Heart left ventricle (tissue), 16 donors: ENCODE measurements around the gene MYBPC2. TPM values are rescaled to one million over a fixed set of nuclear protein-coding genes. Genes with fewer than 3 reads are reported as not detected.

Experiments
- ATAC-seq, 4 donors: fragments of 200-7000 bp; cut with Tn5 transposase; one replicate each; pipeline ENCODE4 v1.9.1; 2020 to 2022; ENCODE audit warnings: moderate library complexity in 4 of 4, mild to moderate bottlenecking in 3 of 4, moderate number of reproducible peaks in 1 of 4
- DNase-seq, 5 donors: peaks; one replicate each; pipeline ENCODE4 v3.0.0-alpha.2; 2020
- H3K27ac ChIP-seq, 12 donors: fragments of 200-600 bp; sonication (generic) in 4 of 12; one replicate each; pipeline versions ENCODE4 v1.5.0 to v1.8.0; 2016 to 2022; ENCODE audit warnings: mild to moderate bottlenecking in 2 of 12
- H3K27me3 ChIP-seq, 9 donors: fragments of 200-600 bp; sonication (generic) in 2 of 9; one replicate each; pipeline versions ENCODE4 v1.5.1 to v1.8.0; 2016 to 2022; ENCODE audit warnings: mild to moderate bottlenecking in 3 of 9
- H3K36me3 ChIP-seq, 9 donors: fragments of 200-600 bp; sonication (generic) in 2 of 9; one replicate each; pipeline versions ENCODE4 v1.5.0 to v1.8.0; 2018 to 2022; ENCODE audit warnings: mild to moderate bottlenecking in 2 of 9
- H3K4me1 ChIP-seq, 12 donors: fragments of 200-600 bp; sonication (generic) in 4 of 12; one replicate each; pipeline versions ENCODE4 v1.5.0 to v1.8.0; 2016 to 2022; ENCODE audit warnings: mild to moderate bottlenecking in 3 of 12
- H3K4me3 ChIP-seq, 12 donors: fragments of 200-600 bp; sonication (generic) in 4 of 12; one replicate each; pipeline versions ENCODE4 v1.5.0 to v1.8.0; 2017 to 2022; ENCODE audit warnings: mild to moderate bottlenecking in 9 of 12, moderate library complexity in 4 of 12
- H3K9me3 ChIP-seq, 12 donors: fragments of 200-600 bp; sonication (generic) in 4 of 12; one replicate each; pipeline versions ENCODE4 v1.5.0 to v1.8.0; 2016 to 2022; ENCODE audit warnings: mild to moderate bottlenecking in 1 of 12
- POLR2A ChIP-seq, 2 donors: fragments of 450-650 bp; IDR thresholded peaks; one replicate each; pipeline ENCODE4 v1.6.1; 2017; ENCODE audit warnings: antibody characterized with exemption in 2 of 2, mild to moderate bottlenecking in 2 of 2, moderate library complexity in 2 of 2
- WGBS, 4 donors: extraction: QIAGEN DNeasy Blood & Tissue Kit in 2 of 4; methylation state at CpG; one replicate each; pipeline versions ENCODE4 v1.1.5 to v1.1.7; 2013 to 2018; 5-methylcytosine and 5-hydroxymethylcytosine counted together
- intact Hi-C, 10 donors: fragments of 100-400 bp; cut with DNase I; formaldehyde crosslinking; loops; one replicate each; pipeline versions ENCODE4 v1.11.1 to v1.14.2; 2022
- polyA plus RNA-seq, 2 donors: library from polyadenylated mRNA; stranded (reverse); fragments of 200-250 nt; gene quantifications; one replicate each; pipeline ENCODE4 v1.2.3, GENCODE V29; 2013
- total RNA-seq, 9 donors: library from RNA; depleted of rRNA in 2 of 9; stranded (reverse); fragments of >200 nt in 2 of 9; fragmentation: NEBNext Ultra II Directional in 3 of 9; extraction: Animal tissue kit (Norgen Biotek cat#: 25700) in 3 of 9; gene quantifications; one replicate each; pipeline versions ENCODE4 v1.1.0 to v1.2.4, GENCODE V29; 2016 to 2023
- TF ChIP-seq, protein P1 (sequence below), 12 donors: fragments of 200-600 bp; sonication (generic) in 4 of 12; IDR thresholded peaks; one replicate each; pipeline versions ENCODE4 v1.5.0 to v1.8.0; 2018 to 2022; ENCODE audit warnings: antibody characterized with exemption in 12 of 12, mild to moderate bottlenecking in 5 of 12
- donor health status: ischemic (EF 13 %, LVEDD 7.1; RV severe dilation, severe dysfunction).
- donor health status: healthy with polysubstance abuse.
- donor health status: DM: no; HTN: yes; CAD: no.
- donor health status: DM: no; HTN: no; CAD: no.
- donor health status: ischemic (EF 25% LVEDD 6.9; RV normal size, moderate dysfunction).
- donor health status: ischemic (EF 25% LVEDD 5.7; RV mildly dilated, moderate dysfunction).
- donor health status: healthy.
- donor health status: DM: yes; HTN: yes; CAD: no.
- donor health status: ischemic (EF 35%, LVEDD 5.7; RV mildly dilated, moderate dysfunction).
- donor health status: nonischemic (EF 11% LVEDD 7.7; RV severe dilation, severe dysfunction).
- donor health status: DM: yes; HTN: yes; CAD: no.
- donor health status: PGD.
- donor health status: ischemic (EF 29% LVEDD 5.4; RV normal size, mild dysfunction).
- donor health status: nonischemic (EF 23%, LVEDD 6.1; RV moderate dilation, normal function).

MYBPC2 gene
- total and polyA plus RNA-seq, 11 donors = 0.09 to 0.35 (median 0.28) TPM; not detected in 8

DNA sequence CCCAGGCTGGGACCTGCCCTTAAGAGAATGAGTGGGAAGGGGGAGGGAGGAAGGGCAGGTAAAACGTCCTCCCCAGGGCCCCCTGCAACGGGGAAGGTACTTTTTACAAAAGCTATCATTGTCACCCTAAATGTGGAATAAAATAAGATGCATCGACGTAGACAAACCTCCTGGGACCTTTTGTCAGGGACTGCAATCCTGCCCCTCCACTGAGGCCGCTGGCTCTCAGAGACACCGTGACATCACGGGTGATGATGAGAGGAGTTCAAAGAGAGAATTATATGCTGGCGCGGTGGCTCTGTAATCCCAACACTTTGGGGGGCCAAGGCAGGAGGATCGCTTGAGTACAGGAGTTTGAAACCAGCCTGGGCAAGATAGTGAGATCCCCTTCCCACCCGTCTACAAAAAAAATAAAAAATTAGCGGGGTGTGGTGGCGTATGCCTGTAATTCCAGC lies 1.8 kb upstream of the MYBPC2 start:
- intact Hi-C loops = no loop called here
- H3K27me3 ChIP-seq = peaks cover 0 to 23% (median 11%) of the 10 kb centered on the region in 9 donors

DNA sequence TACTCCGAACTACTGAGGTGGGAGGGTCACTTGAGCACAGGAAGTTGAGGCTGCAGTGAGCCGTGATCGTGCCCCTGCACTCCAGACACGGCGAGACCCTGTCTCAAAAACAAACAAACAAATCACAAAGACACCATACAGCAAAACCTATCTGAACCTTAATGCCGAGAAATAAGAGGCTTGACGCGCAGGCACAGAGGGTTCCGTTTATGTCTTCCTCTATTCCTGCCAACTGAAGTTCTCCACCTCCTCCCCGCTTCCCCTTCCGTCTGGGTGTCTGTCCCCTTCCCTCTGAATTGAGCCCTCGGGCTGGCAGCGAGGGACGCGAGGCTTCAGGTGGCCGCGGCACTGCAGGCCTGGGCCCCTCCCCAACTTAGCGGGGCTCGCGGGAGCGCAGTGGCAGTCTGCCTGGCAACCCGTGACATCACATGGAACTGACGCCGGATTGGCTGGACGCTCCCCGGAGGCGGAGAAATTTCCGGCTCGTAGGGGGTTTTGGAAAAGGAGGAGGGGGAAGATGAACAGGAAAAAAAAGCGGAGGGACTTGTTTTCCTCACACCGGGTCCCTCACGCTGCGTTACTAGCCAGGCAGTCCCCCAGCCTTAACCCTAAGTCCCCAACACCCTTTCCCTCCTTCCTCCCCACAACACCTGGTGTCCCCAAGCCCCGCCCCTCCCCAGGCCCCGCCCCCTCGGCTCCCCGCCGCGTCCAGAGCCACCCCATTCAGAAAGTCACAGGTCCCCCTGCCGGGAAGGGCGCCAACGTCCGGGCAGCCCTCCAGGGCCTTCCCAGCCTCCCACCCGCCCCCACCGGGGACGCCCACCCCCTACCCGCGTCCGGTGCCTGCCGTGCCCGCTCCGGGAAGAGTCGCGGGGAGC lies 1.1 kb upstream of the MYBPC2 start:
- Histone ChIP-seq H3K27me3 (peaks cover 0 to 23% (median 11%) of the 10 kb centered on the region in 9 donors), H3K4me3 (peak overlapping the region; percentile 42 to 88 (median 65)), H3K36me3 (no peaks in the 10 kb centered on the region), H3K27ac (peak overlapping the region in 11 of 12 donors; percentile 2 to 90 (median 55)), H3K9me3 (no peaks in the 10 kb centered on the region), H3K4me1 (peaks cover 0 to 30% (median 12%) of the 10 kb centered on the region in 12 donors)
- WGBS, 4 donors = 2 to 4% (median 3%) methylated on average over 35 to 54 of the region's 54 CpGs
- ATAC-seq = peak; percentile 87 to 95 (median 91)
- peak; percentile 77 to 91 (median 85) for DNase-seq
- TF ChIP-seq, protein P1, sequence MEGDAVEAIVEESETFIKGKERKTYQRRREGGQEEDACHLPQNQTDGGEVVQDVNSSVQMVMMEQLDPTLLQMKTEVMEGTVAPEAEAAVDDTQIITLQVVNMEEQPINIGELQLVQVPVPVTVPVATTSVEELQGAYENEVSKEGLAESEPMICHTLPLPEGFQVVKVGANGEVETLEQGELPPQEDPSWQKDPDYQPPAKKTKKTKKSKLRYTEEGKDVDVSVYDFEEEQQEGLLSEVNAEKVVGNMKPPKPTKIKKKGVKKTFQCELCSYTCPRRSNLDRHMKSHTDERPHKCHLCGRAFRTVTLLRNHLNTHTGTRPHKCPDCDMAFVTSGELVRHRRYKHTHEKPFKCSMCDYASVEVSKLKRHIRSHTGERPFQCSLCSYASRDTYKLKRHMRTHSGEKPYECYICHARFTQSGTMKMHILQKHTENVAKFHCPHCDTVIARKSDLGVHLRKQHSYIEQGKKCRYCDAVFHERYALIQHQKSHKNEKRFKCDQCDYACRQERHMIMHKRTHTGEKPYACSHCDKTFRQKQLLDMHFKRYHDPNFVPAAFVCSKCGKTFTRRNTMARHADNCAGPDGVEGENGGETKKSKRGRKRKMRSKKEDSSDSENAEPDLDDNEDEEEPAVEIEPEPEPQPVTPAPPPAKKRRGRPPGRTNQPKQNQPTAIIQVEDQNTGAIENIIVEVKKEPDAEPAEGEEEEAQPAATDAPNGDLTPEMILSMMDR (IDR thresholded peaks at IDR 0.05) = no peak
- TF ChIP-seq POLR2A (IDR thresholded peaks at IDR 0.05) = no peak
- intact Hi-C loops = no loop called here

More for the DNA sequence above, 1.8 kb upstream of the MYBPC2 start:
- no peak for DNase-seq
- H3K4me1 ChIP-seq = peaks cover 0 to 30% (median 12%) of the 10 kb centered on the region in 12 donors
- ATAC-seq = no peak
- no peaks in the 10 kb centered on the region for H3K36me3 ChIP-seq
- peak overlapping the region in 11 of 12 donors; percentile 42 to 88 (median 65) for H3K4me3 ChIP-seq
- WGBS, 4 donors = 32 to 36% (median 35%) methylated on average over 13 of the region's 13 CpGs
- H3K9me3 ChIP-seq = no peaks in the 10 kb centered on the region
- TF ChIP-seq POLR2A (IDR thresholded peaks at IDR 0.05) = no peak
- TF ChIP-seq, protein P1 (IDR thresholded peaks at IDR 0.05) = no peak
- H3K27ac ChIP-seq = peak overlapping the region in 5 of 12 donors; percentile 2 to 90 (median 61)

DNA sequence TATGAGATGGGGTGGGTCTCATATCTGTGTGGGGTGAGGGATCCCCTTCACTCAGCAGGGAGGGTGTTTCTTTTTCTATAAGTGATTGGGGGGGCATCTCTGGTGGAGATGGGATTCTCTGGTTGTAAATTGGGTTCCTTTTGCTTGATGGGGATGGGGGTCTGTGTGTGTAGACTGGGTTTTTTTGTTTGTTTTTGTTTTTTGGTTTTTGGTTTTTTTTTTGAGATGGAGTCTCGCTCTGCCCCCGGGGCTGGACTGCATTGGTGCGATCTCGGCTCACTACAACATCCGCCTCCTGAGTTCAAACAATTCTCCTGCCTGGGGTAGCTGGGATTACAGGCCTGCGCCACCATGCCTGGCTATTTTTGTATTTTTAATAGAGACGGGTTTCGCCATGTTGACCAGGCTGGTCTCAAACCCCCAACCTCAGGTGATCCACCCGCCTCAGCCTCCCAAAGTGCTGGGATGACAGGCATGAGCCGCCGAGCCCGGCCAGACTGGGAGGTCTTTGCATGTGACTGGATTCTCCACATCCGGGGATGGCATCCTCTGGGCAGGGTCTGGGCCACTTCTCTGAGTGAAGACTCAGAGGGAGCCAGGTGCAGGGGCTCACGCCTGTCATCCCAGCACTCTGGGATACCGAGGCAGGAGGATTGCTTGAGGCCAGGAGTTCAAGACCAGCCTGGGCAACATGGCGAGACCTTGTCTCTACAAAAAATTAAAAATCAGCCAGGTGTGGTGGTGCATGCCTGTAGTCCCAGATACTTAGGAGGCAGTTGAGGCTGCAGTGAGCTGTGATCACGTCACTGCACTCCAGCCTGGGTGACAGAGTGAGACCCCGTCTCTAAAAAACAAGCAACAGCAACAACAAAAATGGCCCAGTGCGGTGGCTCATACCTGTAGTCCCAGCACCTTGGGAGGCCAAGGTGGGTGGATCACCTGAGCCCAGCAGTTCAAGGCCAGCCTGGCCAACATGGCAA lies 799 bp downstream of the MYBPC2 start:
- intact Hi-C loops = no loop called here
- Histone ChIP-seq H3K4me1 (peaks cover 0 to 20% (median 10%) of the 10 kb centered on the region in 12 donors), H3K27ac (no peak overlapping the region), H3K27me3 (peaks cover 0 to 19% (median 11%) of the 10 kb centered on the region in 9 donors), H3K36me3 (no peaks in the 10 kb centered on the region), H3K4me3 (no peak overlapping the region), H3K9me3 (no peaks in the 10 kb centered on the region)
- no peak for ATAC-seq
- TF ChIP-seq, protein P1 (IDR thresholded peaks at IDR 0.05) = no peak
- no peak for TF ChIP-seq POLR2A (IDR thresholded peaks at IDR 0.05)
- 65 to 69% (median 68%) methylated on average over 17 to 19 of the region's 19 CpGs for WGBS, 4 donors
- DNase-seq = no peak
